Ovary (tissue), 9 donors: ENCODE data around the gene SMARCA4. TPM values are rescaled to one million over a fixed set of nuclear protein-coding genes. Genes with fewer than 3 reads are reported as not detected.
"Not testable (repeated sequence)": the region's sequence is repeated elsewhere in the genome, so short reads cannot be mapped to it uniquely, and the experiment has no call there.

Source experiments
- DNase-seq, 5 donors: peaks; one replicate each; pipeline ENCODE4 v3.0.0-alpha.2; 2019 to 2020
- H3K27ac ChIP-seq, 2 donors: fragments of 200-600 bp; one replicate each; pipeline versions ENCODE4 v1.5.1 to v1.8.0; 2019 to 2022
- H3K27me3 ChIP-seq: fragments of 200-600 bp; one replicate; pipeline ENCODE4 v1.8.0; 2022
- H3K36me3 ChIP-seq: fragments of 200-600 bp; sonication (generic); one replicate; pipeline ENCODE4 v1.5.1; 2019
- H3K4me1 ChIP-seq: one replicate; pipeline ENCODE4 v1.8.1; 2013; ENCODE audit warnings: mild to moderate bottlenecking, moderate library complexity; ENCODE audit not compliant: insufficient read depth
- H3K4me3 ChIP-seq: fragments of 200-600 bp; sonication (generic); one replicate; pipeline ENCODE4 v1.5.1; 2017
- H3K9me3 ChIP-seq, 2 donors: fragments of 200-600 bp in 1 of 2; sonication (generic) in 1 of 2; one replicate each; pipeline versions ENCODE4 v1.5.1 to v1.8.1; 2013 to 2019; ENCODE audit warnings: mild to moderate bottlenecking in 1 of 2, moderate library complexity in 1 of 2
- EP300 ChIP-seq: sonication (generic); formaldehyde crosslinking; IDR thresholded peaks from one replicate; pipeline ENCODE4 v1.6.1; 2017; ENCODE audit warnings: antibody characterized with exemption
- POLR2A ChIP-seq: fragments of 450-650 bp; IDR thresholded peaks from one replicate; pipeline ENCODE4 v1.6.1; 2017; ENCODE audit warnings: antibody characterized with exemption, mild to moderate bottlenecking, moderate library complexity
- WGBS, 3 donors: extraction: QIAGEN DNeasy Blood & Tissue Kit in 1 of 3; methylation state at CpG; one replicate each; pipeline versions ENCODE4 v1.1.5 to v1.1.7; 2013 to 2017; 5-methylcytosine and 5-hydroxymethylcytosine counted together
- intact Hi-C, 4 donors: fragments of 100-400 bp; cut with DNase I; formaldehyde crosslinking; loops; one replicate each; pipeline versions ENCODE4 v1.11.0 to v1.15.1; 2022 to 2023
- polyA plus RNA-seq, 2 donors: library from polyadenylated mRNA; stranded (reverse); fragments of 200-250 nt in 1 of 2; fragments of 350-450 nt in 1 of 2; fragmentation: Illumina TruSeq in 1 of 2; extraction: RNeasy Lipid Tissue Mini Kit (QIAGEN cat#74804) in 1 of 2; gene quantifications; one replicate each; pipeline ENCODE4 v1.2.3, GENCODE V29; 2013 to 2014
- total RNA-seq, 7 donors: library from RNA; depleted of rRNA in 2 of 7; stranded (reverse); fragments of >200 nt in 2 of 7; fragmentation: NEBNext Ultra II Directional in 3 of 7; extraction: Animal tissue kit (Norgen Biotek cat#: 25700) in 3 of 7; gene quantifications; one replicate each; pipeline versions ENCODE4 v1.1.0 to v1.2.4, GENCODE V29; 2016 to 2023
- TF ChIP-seq, protein P1 (sequence below), 3 donors: fragments of 450-650 bp in 2 of 3; fragments of 200-600 bp in 1 of 3; IDR thresholded peaks; one replicate each; pipeline versions ENCODE4 v1.5.1 to v1.8.0; 2016 to 2022; ENCODE audit warnings: antibody characterized with exemption in 3 of 3, mild to moderate bottlenecking in 1 of 3
- donor health status: DM: no; HTN: no; CAD: no; lungs with moderate emphysema.
- donor health status: DM: no; HTN: no; CAD: no.
- donor health status: Bipolar disorder and iron deficiency.
- donor health status: DM: yes; HTN: yes; CAD: no.
- donor health status: DM: no; HTN: no; CAD: no.
- donor health status: DM: yes; HTN: yes; CAD: no.

The SMARCA4 gene
- total and polyA plus RNA-seq, 9 donors: 32.1 to 96.7 (median 68.3) TPM

DNA sequence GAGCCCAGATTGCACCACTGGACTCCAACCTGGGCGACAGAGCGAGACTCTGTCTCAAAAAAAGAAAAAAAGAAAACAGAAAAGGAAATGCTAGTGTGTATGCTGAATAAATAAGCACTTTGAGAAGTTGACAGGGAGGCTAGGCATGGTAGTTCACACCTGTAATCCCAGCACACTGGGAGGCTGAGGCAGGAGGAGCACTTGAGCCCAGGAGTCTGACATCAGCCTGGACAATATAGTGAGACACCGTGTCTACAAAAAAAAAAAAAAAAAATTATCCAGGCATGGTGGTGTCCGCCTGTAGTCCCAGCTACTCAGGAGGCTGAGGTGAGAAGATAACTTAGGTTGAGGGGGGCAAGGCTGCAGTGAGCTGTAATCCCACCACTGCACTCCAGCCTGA lies 109.3 kb downstream of the SMARCA4 start:
- Histone ChIP-seq H3K27ac (no peak overlapping the region), H3K36me3 (no peaks in the 10 kb centered on the region), H3K9me3 (no peaks in the 10 kb centered on the region), H3K27me3 (no peaks in the 10 kb centered on the region), H3K4me1 (no peaks in the 10 kb centered on the region), H3K4me3 (no peak overlapping the region)
- TF ChIP-seq, protein P1, sequence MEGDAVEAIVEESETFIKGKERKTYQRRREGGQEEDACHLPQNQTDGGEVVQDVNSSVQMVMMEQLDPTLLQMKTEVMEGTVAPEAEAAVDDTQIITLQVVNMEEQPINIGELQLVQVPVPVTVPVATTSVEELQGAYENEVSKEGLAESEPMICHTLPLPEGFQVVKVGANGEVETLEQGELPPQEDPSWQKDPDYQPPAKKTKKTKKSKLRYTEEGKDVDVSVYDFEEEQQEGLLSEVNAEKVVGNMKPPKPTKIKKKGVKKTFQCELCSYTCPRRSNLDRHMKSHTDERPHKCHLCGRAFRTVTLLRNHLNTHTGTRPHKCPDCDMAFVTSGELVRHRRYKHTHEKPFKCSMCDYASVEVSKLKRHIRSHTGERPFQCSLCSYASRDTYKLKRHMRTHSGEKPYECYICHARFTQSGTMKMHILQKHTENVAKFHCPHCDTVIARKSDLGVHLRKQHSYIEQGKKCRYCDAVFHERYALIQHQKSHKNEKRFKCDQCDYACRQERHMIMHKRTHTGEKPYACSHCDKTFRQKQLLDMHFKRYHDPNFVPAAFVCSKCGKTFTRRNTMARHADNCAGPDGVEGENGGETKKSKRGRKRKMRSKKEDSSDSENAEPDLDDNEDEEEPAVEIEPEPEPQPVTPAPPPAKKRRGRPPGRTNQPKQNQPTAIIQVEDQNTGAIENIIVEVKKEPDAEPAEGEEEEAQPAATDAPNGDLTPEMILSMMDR (IDR thresholded peaks at IDR 0.05): no peak
- TF ChIP-seq EP300 (no peak), POLR2A (no peak)
- DNase-seq: no peak
- WGBS, 3 donors: 94 to 96% (median 96%) methylated on average over 4 of the region's 4 CpGs
- intact Hi-C loops: no loop called here

DNA sequence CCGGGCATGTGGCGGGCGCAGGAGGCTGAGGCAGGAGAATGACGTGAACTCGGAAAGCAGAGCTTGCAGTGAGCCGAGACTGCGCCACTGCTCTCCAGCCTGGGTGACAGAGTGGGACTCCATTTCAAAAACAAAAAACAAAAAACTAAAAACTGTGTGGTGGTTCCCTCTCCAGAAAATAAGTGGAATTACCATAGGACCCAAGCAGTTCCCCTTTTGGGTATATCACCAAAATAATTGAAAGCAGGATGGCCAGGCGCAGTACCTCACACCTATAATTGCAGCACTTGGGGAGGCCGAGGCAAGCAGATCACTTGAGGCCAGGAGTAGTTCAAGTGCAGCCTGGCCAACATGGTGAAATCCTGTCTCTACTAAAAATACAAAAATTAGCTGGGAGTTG lies 112.7 kb downstream of the SMARCA4 start:
- DNase-seq: no peak
- TF ChIP-seq EP300 (no peak), POLR2A (no peak)
- TF ChIP-seq, protein P1 (IDR thresholded peaks at IDR 0.05): no peak
- H3K27ac ChIP-seq: no peak overlapping the region
- no peaks in the 10 kb centered on the region for H3K27me3 ChIP-seq
- H3K36me3 ChIP-seq: no peaks in the 10 kb centered on the region
- H3K9me3 ChIP-seq: no peaks in the 10 kb centered on the region
- 96 to 97% (median 96%) methylated on average over 9 of the region's 9 CpGs for WGBS, 3 donors
- H3K4me3 ChIP-seq: no peak overlapping the region
- H3K4me1 ChIP-seq: peaks cover 8% of the 10 kb centered on the region
- intact Hi-C loops: no loop called here

DNA sequence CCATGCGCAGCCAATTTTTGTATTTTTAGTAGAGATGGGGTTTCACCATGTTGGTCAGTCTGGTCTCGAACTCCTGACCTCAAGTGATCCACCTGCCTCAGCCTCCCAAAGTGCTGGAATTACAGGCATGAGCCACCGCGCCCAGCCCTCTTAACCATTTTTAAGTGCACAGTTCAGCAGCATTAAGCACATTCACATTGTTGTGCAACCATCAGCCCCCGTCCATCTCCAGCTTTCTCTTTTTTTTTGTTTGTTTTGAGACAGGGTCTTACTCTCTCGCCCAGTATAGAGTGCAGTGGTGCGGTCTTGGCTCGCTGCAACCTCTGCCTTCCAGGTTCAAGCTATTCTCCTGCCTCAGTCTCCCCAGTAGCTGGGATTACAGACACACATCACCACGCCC lies 116.0 kb downstream of the SMARCA4 start:
- DNase-seq, H3K9me3 ChIP-seq, H3K4me3 ChIP-seq, intact Hi-C loops, H3K36me3 ChIP-seq, H3K27me3 ChIP-seq, H3K4me1 ChIP-seq: not testable (repeated sequence)
- peak overlapping the region; percentile 3 to 89 for H3K27ac ChIP-seq
- 90 to 93% (median 93%) methylated on average over 9 of the region's 9 CpGs for WGBS, 3 donors

DNA sequence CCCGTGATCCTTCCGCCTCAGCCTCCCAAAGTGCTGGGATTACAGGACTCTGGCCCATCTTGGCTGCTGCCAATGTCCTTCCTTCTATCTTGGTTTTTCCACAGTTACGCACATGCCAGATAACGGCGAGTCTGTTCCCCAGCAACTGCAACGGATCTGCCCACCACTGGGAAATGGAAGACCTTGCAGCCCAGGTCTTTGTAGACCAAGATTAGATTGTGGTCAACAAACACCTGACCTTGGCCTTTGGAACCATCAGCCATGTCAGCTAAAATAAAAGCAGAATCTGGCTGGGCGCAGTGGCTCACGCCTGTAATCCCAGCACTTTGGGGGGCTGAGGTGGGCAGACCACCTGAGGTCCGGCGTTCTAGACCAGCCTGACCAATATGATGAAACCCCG lies 118.1 kb downstream of the SMARCA4 start:
- Histone ChIP-seq H3K4me1 (peaks cover 8% of the 10 kb centered on the region), H3K36me3 (no peaks in the 10 kb centered on the region), H3K9me3 (no peaks in the 10 kb centered on the region), H3K4me3 (no peak overlapping the region), H3K27ac (no peak overlapping the region), H3K27me3 (no peaks in the 10 kb centered on the region)
- 78 to 93% (median 87%) methylated on average over 11 of the region's 11 CpGs for WGBS, 3 donors
- TF ChIP-seq, protein P1 (IDR thresholded peaks at IDR 0.05): no peak
- TF ChIP-seq EP300 (no peak), POLR2A (no peak)
- no peak for DNase-seq
- intact Hi-C loops: no loop called here

DNA sequence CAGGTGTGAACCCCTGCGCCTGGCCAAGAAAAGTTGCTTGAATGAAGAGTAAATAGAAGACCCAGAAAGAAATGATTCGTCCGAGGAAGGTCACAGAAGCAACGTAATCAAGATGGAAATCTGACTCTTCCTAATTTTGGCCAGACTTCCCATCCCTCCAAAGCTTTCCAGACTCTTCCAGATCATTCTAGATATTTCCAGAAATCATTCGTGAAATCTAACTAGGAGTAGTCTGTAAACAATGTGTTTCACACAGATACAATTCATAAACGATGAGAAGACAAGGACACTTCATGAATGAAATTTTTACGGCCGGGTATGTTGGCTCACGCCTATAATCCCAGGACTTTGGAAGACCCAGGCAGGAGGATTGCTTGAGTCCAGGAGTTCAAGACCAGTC lies 119.2 kb downstream of the SMARCA4 start:
- intact Hi-C loops: no loop called here
- no peaks in the 10 kb centered on the region for H3K36me3 ChIP-seq
- H3K27me3 ChIP-seq: no peaks in the 10 kb centered on the region
- no peaks in the 10 kb centered on the region for H3K9me3 ChIP-seq
- TF ChIP-seq, protein P1 (IDR thresholded peaks at IDR 0.05): no peak
- TF ChIP-seq POLR2A: no peak
- TF ChIP-seq EP300: no peak
- H3K27ac ChIP-seq: no peak overlapping the region
- WGBS, 3 donors: 82 to 86% (median 86%) methylated on average over 9 of the region's 9 CpGs
- no peak for DNase-seq
- H3K4me3 ChIP-seq: no peak overlapping the region
- H3K4me1 ChIP-seq: peaks cover 9% of the 10 kb centered on the region
